ENCODE data around the gene CEBPE. TPM values are rescaled to one million over a fixed set of nuclear protein-coding genes. Genes with fewer than 3 reads are reported as not detected.

CEBPE gene
- total and polyA plus RNA-seq, 11 donors, result 0.18 to 0.32 (median 0.24) TPM; not detected in 8

DNA sequence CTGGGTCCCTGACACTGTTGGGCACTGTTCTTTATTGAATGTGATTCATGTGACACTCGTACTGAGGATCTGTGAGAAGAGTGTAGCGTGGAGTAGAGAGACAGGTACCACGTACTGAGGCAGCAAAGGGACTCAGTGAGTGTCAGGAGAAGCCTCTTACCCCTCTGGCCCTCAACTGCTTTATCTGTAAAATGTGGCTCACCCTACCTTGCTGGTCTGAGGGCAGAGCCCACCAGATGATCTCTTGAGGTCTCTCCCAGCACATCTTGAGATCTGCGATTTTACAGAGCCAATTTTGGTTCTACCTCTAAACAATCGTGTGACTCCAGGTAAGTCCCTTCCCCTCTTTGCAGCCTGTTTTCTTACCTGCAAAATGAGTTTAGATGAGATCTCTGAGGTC is 3.1 kb downstream of the CEBPE start:
- H3K27me3 ChIP-seq, result peaks cover 0 to 15% (median 0%) of the 10 kb centered on the region in 9 donors
- TF ChIP-seq, protein P1, sequence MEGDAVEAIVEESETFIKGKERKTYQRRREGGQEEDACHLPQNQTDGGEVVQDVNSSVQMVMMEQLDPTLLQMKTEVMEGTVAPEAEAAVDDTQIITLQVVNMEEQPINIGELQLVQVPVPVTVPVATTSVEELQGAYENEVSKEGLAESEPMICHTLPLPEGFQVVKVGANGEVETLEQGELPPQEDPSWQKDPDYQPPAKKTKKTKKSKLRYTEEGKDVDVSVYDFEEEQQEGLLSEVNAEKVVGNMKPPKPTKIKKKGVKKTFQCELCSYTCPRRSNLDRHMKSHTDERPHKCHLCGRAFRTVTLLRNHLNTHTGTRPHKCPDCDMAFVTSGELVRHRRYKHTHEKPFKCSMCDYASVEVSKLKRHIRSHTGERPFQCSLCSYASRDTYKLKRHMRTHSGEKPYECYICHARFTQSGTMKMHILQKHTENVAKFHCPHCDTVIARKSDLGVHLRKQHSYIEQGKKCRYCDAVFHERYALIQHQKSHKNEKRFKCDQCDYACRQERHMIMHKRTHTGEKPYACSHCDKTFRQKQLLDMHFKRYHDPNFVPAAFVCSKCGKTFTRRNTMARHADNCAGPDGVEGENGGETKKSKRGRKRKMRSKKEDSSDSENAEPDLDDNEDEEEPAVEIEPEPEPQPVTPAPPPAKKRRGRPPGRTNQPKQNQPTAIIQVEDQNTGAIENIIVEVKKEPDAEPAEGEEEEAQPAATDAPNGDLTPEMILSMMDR (IDR thresholded peaks at IDR 0.05), result no peak
- H3K27ac ChIP-seq, result no peak overlapping the region
- no peaks in the 10 kb centered on the region for H3K9me3 ChIP-seq
- intact Hi-C loops (cut with DNase I), result no loop called here
- no peak overlapping the region for H3K4me3 ChIP-seq
- ATAC-seq (no peak), DNase-seq (no peak)
- H3K36me3 ChIP-seq, result no peaks in the 10 kb centered on the region
- H3K4me1 ChIP-seq, result peaks cover 0 to 42% (median under 1%) of the 10 kb centered on the region in 12 donors
- 73 to 85% (median 79%) methylated on average over 5 of the region's 5 CpGs for WGBS, 4 donors

DNA sequence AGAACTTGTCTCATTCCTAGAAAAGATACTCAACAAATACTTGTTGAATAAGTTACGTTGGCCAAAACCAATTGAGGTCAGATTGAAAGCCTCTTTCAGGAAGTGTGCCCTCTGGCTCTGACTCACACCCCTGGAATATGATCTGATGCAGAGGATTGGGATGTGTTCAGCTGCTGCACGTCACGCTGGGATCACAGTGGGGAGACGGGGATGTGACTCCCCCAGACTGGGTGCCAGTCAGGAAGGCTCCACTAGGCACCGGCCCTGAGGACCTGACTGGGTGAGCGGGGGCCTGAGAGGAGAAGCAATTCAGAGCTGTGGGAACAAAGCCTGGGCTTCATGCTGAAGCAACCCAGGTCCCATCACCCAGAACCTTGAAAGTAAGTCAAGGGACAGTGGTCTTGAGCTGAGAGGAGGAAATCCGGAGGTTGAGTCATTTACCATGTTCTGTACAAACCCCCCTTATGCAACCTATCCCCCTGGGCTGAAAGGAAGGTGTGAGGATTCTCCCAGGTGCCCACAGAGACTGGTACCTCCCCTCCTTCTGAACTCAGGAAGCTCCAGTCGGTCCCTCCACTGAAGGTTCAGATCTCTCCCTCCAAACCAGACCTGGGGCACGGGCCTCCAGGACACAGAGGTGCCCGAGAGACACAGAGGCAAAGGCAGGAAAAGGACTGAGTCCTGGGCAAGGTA is 3.9 kb downstream of the CEBPE start:
- TF ChIP-seq POLR2A (IDR thresholded peaks at IDR 0.05), result no peak
- H3K27me3 ChIP-seq, result peaks cover 0 to 15% (median 0%) of the 10 kb centered on the region in 9 donors
- ATAC-seq (peak in 2 of 4 donors; percentile 8 to 21), DNase-seq (no peak)
- H3K36me3 ChIP-seq, result no peaks in the 10 kb centered on the region
- H3K27ac ChIP-seq, result no peak overlapping the region
- intact Hi-C loops (cut with DNase I), result no loop called here
- no peaks in the 10 kb centered on the region for H3K9me3 ChIP-seq
- H3K4me3 ChIP-seq, result no peak overlapping the region
- 76 to 89% (median 81%) methylated on average over 9 to 10 of the region's 10 CpGs for WGBS, 4 donors
- H3K4me1 ChIP-seq, result peaks cover 0 to 37% (median 0%) of the 10 kb centered on the region in 12 donors

DNA sequence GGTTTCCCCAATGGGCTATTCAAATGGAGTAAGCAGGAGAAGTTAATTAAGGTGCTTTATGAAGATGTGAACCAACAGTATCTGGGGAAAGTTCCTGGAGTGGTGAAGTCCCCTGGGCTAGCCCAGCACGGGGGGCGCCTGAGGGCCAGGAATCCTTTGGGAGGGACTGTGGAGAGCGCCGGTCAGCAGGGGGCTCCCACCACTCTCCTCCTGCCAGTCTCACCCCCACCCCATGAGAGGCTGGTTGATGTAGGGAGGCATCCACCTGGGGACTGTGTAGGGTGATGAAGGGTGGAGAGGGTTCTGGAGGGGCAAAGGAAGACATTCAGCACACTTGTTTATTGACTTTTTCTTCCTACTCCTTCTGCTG is 4.4 kb downstream of the CEBPE start:
- H3K4me1 ChIP-seq, result peaks cover 0 to 33% (median 0%) of the 10 kb centered on the region in 12 donors
- peaks cover 0 to 15% (median 0%) of the 10 kb centered on the region in 9 donors for H3K27me3 ChIP-seq
- DNase-seq (no peak), ATAC-seq (no peak)
- H3K36me3 ChIP-seq, result no peaks in the 10 kb centered on the region
- intact Hi-C loops (cut with DNase I), result loop anchor here in 2 of 10 donors (5.0 kb wide), 1 partner anchor 42 kb away; no protein-coding TSS in a partner anchor
- TF ChIP-seq, protein P1 (IDR thresholded peaks at IDR 0.05), result no peak
- TF ChIP-seq POLR2A (IDR thresholded peaks at IDR 0.05), result no peak
- H3K9me3 ChIP-seq, result no peaks in the 10 kb centered on the region
- 54 to 74% (median 62%) methylated on average over 4 of the region's 4 CpGs for WGBS, 4 donors
- H3K4me3 ChIP-seq, result no peak overlapping the region
- no peak overlapping the region for H3K27ac ChIP-seq

DNA sequence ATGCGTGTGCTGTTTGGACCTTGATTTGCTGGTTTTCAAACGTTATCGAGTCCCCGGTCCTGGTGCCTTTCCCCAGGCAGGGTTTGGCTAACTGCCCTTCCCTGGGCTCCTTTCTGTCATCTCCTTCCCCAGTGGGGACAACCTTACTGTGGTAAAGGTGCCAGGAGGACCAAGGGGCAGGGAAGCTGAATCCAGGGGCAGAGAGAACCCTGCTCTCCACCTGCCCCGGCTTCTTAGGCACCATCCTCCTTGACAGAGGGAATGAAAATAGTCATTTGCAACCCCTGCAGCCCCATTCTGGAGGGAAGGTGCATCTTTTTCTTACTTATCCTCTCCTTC is 5.0 kb downstream of the CEBPE start:
- H3K4me1 ChIP-seq, result peaks cover 0 to 28% (median 0%) of the 10 kb centered on the region in 12 donors
- no peaks in the 10 kb centered on the region for H3K9me3 ChIP-seq
- intact Hi-C loops (cut with DNase I), result loop anchor here in 2 of 10 donors (5.0 kb wide), 1 partner anchor 42 kb away; no protein-coding TSS in a partner anchor
- peaks cover 0 to 15% (median 0%) of the 10 kb centered on the region in 9 donors for H3K27me3 ChIP-seq
- H3K4me3 ChIP-seq, result no peak overlapping the region
- TF ChIP-seq POLR2A (IDR thresholded peaks at IDR 0.05), result no peak
- TF ChIP-seq, protein P1 (IDR thresholded peaks at IDR 0.05), result no peak
- DNase-seq (no peak), ATAC-seq (no peak)
- H3K27ac ChIP-seq, result peak overlapping the region in 1 of 12 donors; percentile 8
- 57 to 70% (median 63%) methylated on average over 4 to 5 of the region's 5 CpGs for WGBS, 4 donors
- H3K36me3 ChIP-seq, result no peaks in the 10 kb centered on the region
